Neural progenitor cell (in vitro differentiated cells): ENCODE results near the gene PAQR3.

Experiments used
- EZH2 ChIP-seq: fragments of 200-600 bp; sonication (generic); IDR thresholded peaks from 2 replicates; pipeline ENCODE4 v1.6.1; 2017; ENCODE audit warnings: antibody characterized with exemption, mild to moderate bottlenecking, moderate library complexity
- TF ChIP-seq, protein P1 (sequence below): fragments of 200-600 bp; sonication (generic); IDR thresholded peaks from 2 replicates; pipeline ENCODE4 v1.5.1; 2017; ENCODE audit warnings: antibody characterized with exemption, mild to moderate bottlenecking

DNA sequence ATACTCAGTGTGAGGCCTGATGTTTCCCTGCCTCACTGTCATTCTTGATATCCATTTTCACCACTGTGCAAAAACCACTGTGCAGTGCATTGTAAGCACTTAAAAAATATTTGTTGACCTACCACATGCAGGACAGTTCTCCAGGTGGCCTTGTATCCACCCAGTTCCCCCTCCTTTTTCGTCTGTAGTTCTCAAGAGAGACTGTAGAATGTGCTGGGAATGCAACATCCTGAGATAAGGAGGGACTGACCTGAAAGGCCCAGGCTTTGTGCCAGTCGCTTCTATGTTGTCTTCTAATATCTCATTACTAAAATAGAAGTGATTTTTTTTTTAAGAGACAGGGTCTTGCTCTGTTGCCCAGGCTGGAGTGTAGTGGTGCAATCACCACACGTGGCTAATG, 21.7 kb upstream of the PAQR3 start:
- TF ChIP-seq, protein P1, sequence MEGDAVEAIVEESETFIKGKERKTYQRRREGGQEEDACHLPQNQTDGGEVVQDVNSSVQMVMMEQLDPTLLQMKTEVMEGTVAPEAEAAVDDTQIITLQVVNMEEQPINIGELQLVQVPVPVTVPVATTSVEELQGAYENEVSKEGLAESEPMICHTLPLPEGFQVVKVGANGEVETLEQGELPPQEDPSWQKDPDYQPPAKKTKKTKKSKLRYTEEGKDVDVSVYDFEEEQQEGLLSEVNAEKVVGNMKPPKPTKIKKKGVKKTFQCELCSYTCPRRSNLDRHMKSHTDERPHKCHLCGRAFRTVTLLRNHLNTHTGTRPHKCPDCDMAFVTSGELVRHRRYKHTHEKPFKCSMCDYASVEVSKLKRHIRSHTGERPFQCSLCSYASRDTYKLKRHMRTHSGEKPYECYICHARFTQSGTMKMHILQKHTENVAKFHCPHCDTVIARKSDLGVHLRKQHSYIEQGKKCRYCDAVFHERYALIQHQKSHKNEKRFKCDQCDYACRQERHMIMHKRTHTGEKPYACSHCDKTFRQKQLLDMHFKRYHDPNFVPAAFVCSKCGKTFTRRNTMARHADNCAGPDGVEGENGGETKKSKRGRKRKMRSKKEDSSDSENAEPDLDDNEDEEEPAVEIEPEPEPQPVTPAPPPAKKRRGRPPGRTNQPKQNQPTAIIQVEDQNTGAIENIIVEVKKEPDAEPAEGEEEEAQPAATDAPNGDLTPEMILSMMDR = no peak
- TF ChIP-seq EZH2 = no peak
